Neutrophil (primary cell): ENCODE data around the gene SNX10.

ENCODE experiments used
- H3K27ac ChIP-seq: fragments of 200-600 bp; sonication (generic); 2 replicates; pipeline ENCODE4 v1.5.1; 2016; ENCODE audit warnings: mild to moderate bottlenecking, moderate library complexity
- H3K27me3 ChIP-seq: fragments of 200-600 bp; sonication (generic); 2 replicates; pipeline ENCODE4 v1.6.0; 2016; ENCODE audit warnings: mild to moderate bottlenecking
- H3K36me3 ChIP-seq: fragments of 200-600 bp; sonication (generic); 2 replicates; pipeline ENCODE4 v1.5.1; 2017
- H3K4me1 ChIP-seq, 2 experiments: fragments of 200-600 bp in 1 of 2; sonication (generic) in 1 of 2; 1 replicate in 1 of 2; 2 replicates in 1 of 2; pipeline versions ENCODE4 v1.5.1 to v1.6.1; 2013 to 2016; ENCODE audit warnings: low read depth in 1 of 2, low read length in 1 of 2, mild to moderate bottlenecking in 1 of 2, moderate library complexity in 1 of 2; ENCODE audit not compliant: control insufficient read depth in 1 of 2, insufficient read depth in 1 of 2
- H3K4me3 ChIP-seq, 2 experiments: fragments of 200-600 bp in 1 of 2; sonication (generic) in 1 of 2; 1 replicate in 1 of 2; 2 replicates in 1 of 2; pipeline ENCODE4 v1.5.1; 2013 to 2016; ENCODE audit warnings: low read depth in 1 of 2, low read length in 1 of 2, mild to moderate bottlenecking in 1 of 2, moderate library complexity in 1 of 2
- H3K9me3 ChIP-seq: fragments of 200-600 bp; sonication (generic); 2 replicates; pipeline ENCODE4 v1.5.1; 2016
- TF ChIP-seq, protein P1 (sequence below): fragments of 200-600 bp; sonication (generic); IDR thresholded peaks from 2 replicates; pipeline ENCODE4 v1.5.1; 2016; ENCODE audit warnings: antibody characterized with exemption

Gene SNX10

DNA sequence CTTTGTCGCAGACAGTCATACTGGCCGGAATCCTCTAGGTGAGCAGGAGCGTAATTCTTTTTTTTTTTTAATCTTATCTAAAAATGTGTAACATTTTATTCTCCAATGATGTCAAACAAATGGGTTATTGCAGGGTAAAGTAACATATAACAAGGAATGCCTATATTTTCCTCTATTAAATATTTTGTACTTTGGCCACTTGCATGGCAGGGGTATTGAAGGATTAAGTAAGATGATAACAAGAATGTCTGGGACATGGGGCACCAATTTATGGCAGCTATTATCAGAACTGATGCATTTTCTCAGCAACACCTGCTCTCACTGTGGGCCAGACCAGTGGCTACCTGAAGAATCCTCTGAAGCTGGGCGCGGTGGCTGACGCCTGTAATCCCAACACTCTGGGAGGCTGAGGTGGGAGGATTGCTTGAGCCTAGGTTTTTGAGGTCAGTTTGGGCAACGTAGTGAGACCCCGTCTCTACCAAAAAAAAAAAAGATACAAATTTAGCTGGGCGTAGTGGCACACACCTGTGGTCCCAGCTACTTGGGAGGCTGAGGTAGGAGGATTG lies 24.0 kb upstream of the SNX10 start:
- Histone ChIP-seq H3K4me3 (no peak overlapping the region), H3K9me3 (no peaks in the 10 kb centered on the region)
- TF ChIP-seq, protein P1, sequence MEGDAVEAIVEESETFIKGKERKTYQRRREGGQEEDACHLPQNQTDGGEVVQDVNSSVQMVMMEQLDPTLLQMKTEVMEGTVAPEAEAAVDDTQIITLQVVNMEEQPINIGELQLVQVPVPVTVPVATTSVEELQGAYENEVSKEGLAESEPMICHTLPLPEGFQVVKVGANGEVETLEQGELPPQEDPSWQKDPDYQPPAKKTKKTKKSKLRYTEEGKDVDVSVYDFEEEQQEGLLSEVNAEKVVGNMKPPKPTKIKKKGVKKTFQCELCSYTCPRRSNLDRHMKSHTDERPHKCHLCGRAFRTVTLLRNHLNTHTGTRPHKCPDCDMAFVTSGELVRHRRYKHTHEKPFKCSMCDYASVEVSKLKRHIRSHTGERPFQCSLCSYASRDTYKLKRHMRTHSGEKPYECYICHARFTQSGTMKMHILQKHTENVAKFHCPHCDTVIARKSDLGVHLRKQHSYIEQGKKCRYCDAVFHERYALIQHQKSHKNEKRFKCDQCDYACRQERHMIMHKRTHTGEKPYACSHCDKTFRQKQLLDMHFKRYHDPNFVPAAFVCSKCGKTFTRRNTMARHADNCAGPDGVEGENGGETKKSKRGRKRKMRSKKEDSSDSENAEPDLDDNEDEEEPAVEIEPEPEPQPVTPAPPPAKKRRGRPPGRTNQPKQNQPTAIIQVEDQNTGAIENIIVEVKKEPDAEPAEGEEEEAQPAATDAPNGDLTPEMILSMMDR: no peak

DNA sequence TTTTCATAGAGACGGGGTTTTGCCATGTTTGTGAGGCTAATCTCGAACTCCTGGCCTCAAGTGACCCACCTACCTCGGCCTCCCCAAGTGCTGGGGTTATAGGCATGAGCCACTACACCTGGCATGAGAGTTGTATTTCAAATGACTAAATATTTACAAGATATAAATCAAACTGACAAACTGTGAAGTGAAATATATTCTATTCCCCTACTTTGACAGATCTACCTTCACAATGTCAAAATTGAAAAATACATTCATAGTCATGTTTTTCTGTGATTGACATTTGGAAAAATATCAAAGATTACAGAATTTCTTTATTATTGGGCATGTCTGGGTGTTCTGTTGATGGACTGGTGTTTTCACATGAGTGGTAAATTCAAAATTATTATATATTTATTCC lies 16.4 kb upstream of the SNX10 start:
- no peaks in the 10 kb centered on the region for H3K27me3 ChIP-seq
- TF ChIP-seq, protein P1: no peak
- no peaks in the 10 kb centered on the region for H3K36me3 ChIP-seq
- no peak overlapping the region for H3K27ac ChIP-seq
- H3K9me3 ChIP-seq: no peaks in the 10 kb centered on the region
- H3K4me3 ChIP-seq: no peak overlapping the region
- H3K4me1 ChIP-seq: peaks cover 17 to 19% of the 10 kb centered on the region in 2 experiments

More for the DNA sequence above, 24.0 kb upstream of the SNX10 start:
- Histone ChIP-seq H3K27ac (no peak overlapping the region), H3K27me3 (no peaks in the 10 kb centered on the region), H3K36me3 (no peaks in the 10 kb centered on the region), H3K4me1 (no peaks in the 10 kb centered on the region)

GRCh38 chr7:26278770-26279169 lies 12.9 kb upstream of the SNX10 start:
- peak overlapping the region in 1 of 2 experiments; percentile 28 for H3K4me3 ChIP-seq
- TF ChIP-seq, protein P1: peak; percentile 25
- H3K27me3 ChIP-seq: no peaks in the 10 kb centered on the region
- H3K4me1 ChIP-seq: peaks cover 17 to 27% of the 10 kb centered on the region in 2 experiments
- no peaks in the 10 kb centered on the region for H3K36me3 ChIP-seq
- H3K9me3 ChIP-seq: no peaks in the 10 kb centered on the region
- H3K27ac ChIP-seq: peak overlapping the region; percentile 58

- Histone ChIP-seq H3K4me3 (peak overlapping the region in 1 of 2 experiments; percentile 28), H3K27me3 (no peaks in the 10 kb centered on the region)
- TF ChIP-seq, protein P1: no peak
Measured at GRCh38 chr7:26279405-26279804, 12.3 kb upstream of the SNX10 start.

GRCh38 chr7:26280097-26280496 lies 11.6 kb upstream of the SNX10 start:
- H3K4me1 ChIP-seq: peaks cover 17 to 27% of the 10 kb centered on the region in 2 experiments
- TF ChIP-seq, protein P1: no peak
- H3K27ac ChIP-seq: peak overlapping the region; percentile 58
- no peak overlapping the region for H3K4me3 ChIP-seq
- H3K9me3 ChIP-seq: no peaks in the 10 kb centered on the region
- no peaks in the 10 kb centered on the region for H3K36me3 ChIP-seq
- no peaks in the 10 kb centered on the region for H3K27me3 ChIP-seq

More at GRCh38 chr7:26279405-26279804, 12.3 kb upstream of the SNX10 start:
- H3K36me3 ChIP-seq: no peaks in the 10 kb centered on the region
- H3K9me3 ChIP-seq: no peaks in the 10 kb centered on the region
- peak overlapping the region; percentile 58 for H3K27ac ChIP-seq
- H3K4me1 ChIP-seq: peaks cover 17 to 27% of the 10 kb centered on the region in 2 experiments
